K562 (cell line): Measurements from ENCODE around the gene ROR2. TPM values are rescaled to one million over a fixed set of nuclear protein-coding genes. Genes with fewer than 3 reads are reported as not detected.
A peak's percentile ranks its signal among the peaks of the same experiment; 100 is the strongest.

Experiments
- CBX1 ChIP-seq: sonication (generic); IDR thresholded peaks from 2 replicates; pipeline ENCODE4 v1.6.1; 2016; ENCODE audit warnings: antibody characterized with exemption, low read depth, mild to moderate bottlenecking
- FOXJ3 ChIP-seq: sonication (generic); formaldehyde crosslinking; IDR thresholded peaks from 2 replicates; pipeline ENCODE4 v1.4.0; 2020; ENCODE audit warnings: mild to moderate bottlenecking, missing genetic modification reagents
- GATA2 ChIP-seq: sonication (generic); formaldehyde crosslinking; IDR thresholded peaks from 2 replicates; pipeline ENCODE4 v1.4.0; 2020; ENCODE audit warnings: mild to moderate bottlenecking, missing genetic modification reagents
- HES1 ChIP-seq: fragments of 450-650 bp; IDR thresholded peaks from 2 replicates; pipeline ENCODE4 v1.6.1; 2016; ENCODE audit warnings: low read depth, mild to moderate bottlenecking, moderate library complexity
- HNRNPK ChIP-seq: fragments of 200-400 bp; formaldehyde crosslinking; IDR thresholded peaks from one replicate; pipeline ENCODE4 v1.6.1; 2018; ENCODE audit warnings: mild to moderate bottlenecking, low read depth, low read length; ENCODE audit not compliant: poor library complexity, severe bottlenecking
- KLF1 ChIP-seq: fragments of 450-650 bp; IDR thresholded peaks from 2 replicates; pipeline ENCODE4 v1.6.1; 2016; ENCODE audit warnings: missing genetic modification characterization, missing compliant biosample characterization
- LCOR ChIP-seq: sonication (generic); formaldehyde crosslinking; IDR thresholded peaks from 2 replicates; pipeline ENCODE4 v1.8.0; 2022; ENCODE audit warnings: mild to moderate bottlenecking, missing genetic modification reagents
- MEIS2 ChIP-seq: fragments of 450-650 bp; IDR thresholded peaks from 2 replicates; pipeline ENCODE4 v1.6.1; 2014; ENCODE audit warnings: mild to moderate bottlenecking; ENCODE audit not compliant: partially characterized antibody
- MLX ChIP-seq, 2 experiments: fragments of 450-650 bp in 1 of 2; sonication (generic) in 1 of 2; formaldehyde crosslinking; conservative IDR thresholded peaks; 2 replicates each; pipeline versions ENCODE4 v1.4.0 to v1.8.1; 2020 to 2022; ENCODE audit warnings: mild to moderate bottlenecking in 1 of 2, missing genetic modification reagents in 1 of 2
- NKRF ChIP-seq: fragments of 450-650 bp; IDR thresholded peaks from 2 replicates; pipeline ENCODE4 v1.6.1; 2016; ENCODE audit warnings: borderline replicate concordance
- PREB ChIP-seq: sonication (generic); formaldehyde crosslinking; IDR thresholded peaks from 2 replicates; pipeline ENCODE4 v1.8.1; 2023; ENCODE audit warnings: mild to moderate bottlenecking, missing genetic modification reagents
- RBM22 ChIP-seq: fragments of 200-400 bp; formaldehyde crosslinking; IDR thresholded peaks from 2 replicates; pipeline ENCODE4 v1.6.1; 2018; ENCODE audit warnings: low read length, low read depth; ENCODE audit not compliant: poor library complexity, severe bottlenecking
- SMAD4 ChIP-seq: fragments of 250-450 bp; sonication (Bioruptor Pico); conservative IDR thresholded peaks from 2 replicates; pipeline ENCODE4 v1.8.0; 2021; ENCODE audit warnings: inconsistent platforms, mild to moderate bottlenecking, moderate library complexity
- SMARCC2 ChIP-seq: fragments of 450-650 bp; IDR thresholded peaks from 2 replicates; pipeline ENCODE4 v1.6.1; 2017; ENCODE audit warnings: antibody characterized with exemption, moderate library complexity, mild to moderate bottlenecking, low read depth
- TAF7 ChIP-seq: fragments of 450-650 bp; IDR thresholded peaks from 2 replicates; pipeline ENCODE4 v1.6.1; 2016; ENCODE audit warnings: missing genetic modification characterization, missing compliant biosample characterization
- TAL1 ChIP-seq: fragments of 450-650 bp; IDR thresholded peaks from 2 replicates; pipeline ENCODE4 v1.6.1; 2016; ENCODE audit warnings: mild to moderate bottlenecking
- TCFL5 ChIP-seq: fragments of 250-450 bp; sonication (Bioruptor Pico); conservative IDR thresholded peaks from 2 replicates; pipeline ENCODE4 v1.6.1; 2021; ENCODE audit warnings: mild to moderate bottlenecking, moderate library complexity, matching md5 sums
- TOE1 ChIP-seq, 2 experiments: fragments of 450-650 bp in 1 of 2; sonication (generic) in 1 of 2; formaldehyde crosslinking in 1 of 2; IDR thresholded peaks; 2 replicates each; pipeline versions ENCODE4 v1.7.1 to v1.8.0; 2016 to 2022; ENCODE audit warnings: borderline replicate concordance in 2 of 2, mild to moderate bottlenecking in 2 of 2, antibody characterized with exemption in 1 of 2, inconsistent platforms in 1 of 2, low read depth in 1 of 2, missing genetic modification reagents in 1 of 2, moderate library complexity in 1 of 2
- ZNF354B ChIP-seq: fragments of 250-450 bp; sonication (Bioruptor Pico); IDR thresholded peaks from 2 replicates; pipeline ENCODE4 v1.4.0; 2020
- ZNF589 ChIP-seq: fragments of 200-800 bp; sonication (Bioruptor generic); IDR thresholded peaks from 2 replicates; pipeline ENCODE4 v1.6.1; 2016; ENCODE audit warnings: low read depth, missing genetic modification characterization, missing compliant biosample characterization
- polyA plus RNA-seq, 8 experiments: library from polyadenylated mRNA; depleted of rRNA in 4 of 8; stranded (reverse) in 5 of 8; unstranded in 3 of 8; fragments of >200 nt; fragmentation: Nextera tagmentation in 2 of 8; fragmentation: Illumina TruSeq in 1 of 8; extraction: Ambion mirVana in 2 of 8; extraction: Trizol in 1 of 8; gene quantifications; 2 replicates each; pipeline versions ENCODE4 v1.2.1 to v1.2.3, GENCODE V29; 2011 to 2014; ENCODE audit warnings: inconsistent platforms in 1 of 8, missing spikeins in 1 of 8
- total RNA-seq, 7 experiments: library from RNA; depleted of rRNA in 6 of 7; stranded (reverse); fragments of >200 nt in 6 of 7; fragmentation: Illumina TruSeq in 2 of 7; extraction: Trizol in 2 of 7; gene quantifications; 2 replicates each; pipeline versions ENCODE4 v1.2.1 to v1.2.3, GENCODE V29; 2011 to 2021; ENCODE audit warnings: low replicate concordance in 1 of 7
- TF ChIP-seq, protein P1 (sequence below): fragments of 200-800 bp; sonication (Bioruptor generic); IDR thresholded peaks from 2 replicates; pipeline ENCODE4 v1.6.1; 2017; ENCODE audit warnings: missing genetic modification characterization, missing compliant biosample characterization

Gene ROR2
- total and polyA plus RNA-seq, 9 of the 15 experiments (the other 6 are each of a cell fraction or from before 2014, with no cell fraction given), result 5.6 to 33.8 (median 15.3) TPM

GRCh38 chr9:91900055-91900796 is 49.8 kb downstream of the ROR2 start (continued):
- TF ChIP-seq CBX1 (peak; percentile 57; the same call in 1 of the 2 replicates), TCFL5 (CRISPR knock-in tag) (no peak), HES1 (no peak), PREB (CRISPR knock-in tag) (no peak), HNRNPK (no peak), NKRF (peak; percentile 91), FOXJ3 (no peak), TAF7 (peak; percentile 30; the same call in 1 of the 2 replicates), TAL1 (peak; percentile 71; the same call in 1 of the 2 replicates), RBM22 (peak; percentile 71), GATA2 (CRISPR knock-in tag) (peak; percentile 68), LCOR (CRISPR knock-in tag) (peak; percentile 84; the same call in 1 of the 2 replicates), SMARCC2 (peak; percentile 62; the same call in 1 of the 2 replicates), ZNF589 (CRISPR knock-in tag) (peak; percentile 88; the same call in 1 of the 2 replicates), SMAD4 (CRISPR knock-in tag) (peak; percentile 94), MLX (CRISPR knock-in tag; conservative IDR thresholded peaks at IDR 0.05) (peak in 1 of 2 experiments; percentile 65; a peak in 1 of 4 replicates), MEIS2 (peak; percentile 86), TOE1 (IDR thresholded peaks at IDR 0.05; ENCODE audit: borderline replicate concordance) (peak; percentile 52; the same call in 1 of the 2 replicates), TOE1 (CRISPR knock-in tag; IDR thresholded peaks at IDR 0.05; ENCODE audit: borderline replicate concordance, low read depth) (peak; percentile 89; the same call in 1 of the 2 replicates), KLF1 (tag) (0 out of 2 replicates have a peak, but pooled peaks have one; percentile 51), ZNF354B (CRISPR knock-in tag) (no peak)
- TF ChIP-seq, protein P1, sequence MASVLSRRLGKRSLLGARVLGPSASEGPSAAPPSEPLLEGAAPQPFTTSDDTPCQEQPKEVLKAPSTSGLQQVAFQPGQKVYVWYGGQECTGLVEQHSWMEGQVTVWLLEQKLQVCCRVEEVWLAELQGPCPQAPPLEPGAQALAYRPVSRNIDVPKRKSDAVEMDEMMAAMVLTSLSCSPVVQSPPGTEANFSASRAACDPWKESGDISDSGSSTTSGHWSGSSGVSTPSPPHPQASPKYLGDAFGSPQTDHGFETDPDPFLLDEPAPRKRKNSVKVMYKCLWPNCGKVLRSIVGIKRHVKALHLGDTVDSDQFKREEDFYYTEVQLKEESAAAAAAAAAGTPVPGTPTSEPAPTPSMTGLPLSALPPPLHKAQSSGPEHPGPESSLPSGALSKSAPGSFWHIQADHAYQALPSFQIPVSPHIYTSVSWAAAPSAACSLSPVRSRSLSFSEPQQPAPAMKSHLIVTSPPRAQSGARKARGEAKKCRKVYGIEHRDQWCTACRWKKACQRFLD (CRISPR knock-in tag), result peak; percentile 93
